NCI-H146 treated with DMSO at 0.1 percent for 48 hours (cell line): Measurements from ENCODE around the gene CSMD2.
"Not testable (repeated sequence)": the region's sequence is repeated elsewhere in the genome, so short reads cannot be mapped to it uniquely, and the experiment has no call there.

ENCODE experiments used
- DNase-seq: peaks from one replicate; lab custom pipeline; 2025; ENCODE audit not compliant: unreplicated experiment; lab: John Stamatoyannopoulos, UW

Gene CSMD2

GRCh38 chr1:34055818-34056217 is 109.2 kb downstream of the CSMD2 start:
- no peak for DNase-seq

- DNase-seq, result no peak
Measured at GRCh38 chr1:34054920-34055319, 110.1 kb downstream of the CSMD2 start.

- DNase-seq, result no peak
Measured at GRCh38 chr1:34053660-34054059, 111.4 kb downstream of the CSMD2 start.

DNA sequence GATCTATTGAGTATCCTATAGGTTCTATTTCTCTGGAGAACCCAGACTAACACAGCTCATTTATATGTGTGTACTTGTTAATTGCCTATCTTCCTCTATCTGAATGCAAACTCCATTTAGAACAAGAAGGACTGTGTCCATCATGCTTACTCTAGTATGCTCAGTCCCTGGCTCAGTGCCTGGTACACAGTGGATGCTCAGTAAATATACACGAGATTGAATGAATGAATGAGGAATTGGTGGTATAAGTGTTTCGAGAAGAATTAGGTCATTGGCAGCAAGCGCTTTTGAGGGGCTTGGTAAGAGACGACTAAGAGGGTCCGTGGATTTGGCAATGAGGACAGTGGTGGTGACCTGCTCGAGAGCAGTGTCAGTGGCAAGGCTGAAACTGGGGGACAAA is 112.5 kb downstream of the CSMD2 start:
- no peak for DNase-seq

DNA sequence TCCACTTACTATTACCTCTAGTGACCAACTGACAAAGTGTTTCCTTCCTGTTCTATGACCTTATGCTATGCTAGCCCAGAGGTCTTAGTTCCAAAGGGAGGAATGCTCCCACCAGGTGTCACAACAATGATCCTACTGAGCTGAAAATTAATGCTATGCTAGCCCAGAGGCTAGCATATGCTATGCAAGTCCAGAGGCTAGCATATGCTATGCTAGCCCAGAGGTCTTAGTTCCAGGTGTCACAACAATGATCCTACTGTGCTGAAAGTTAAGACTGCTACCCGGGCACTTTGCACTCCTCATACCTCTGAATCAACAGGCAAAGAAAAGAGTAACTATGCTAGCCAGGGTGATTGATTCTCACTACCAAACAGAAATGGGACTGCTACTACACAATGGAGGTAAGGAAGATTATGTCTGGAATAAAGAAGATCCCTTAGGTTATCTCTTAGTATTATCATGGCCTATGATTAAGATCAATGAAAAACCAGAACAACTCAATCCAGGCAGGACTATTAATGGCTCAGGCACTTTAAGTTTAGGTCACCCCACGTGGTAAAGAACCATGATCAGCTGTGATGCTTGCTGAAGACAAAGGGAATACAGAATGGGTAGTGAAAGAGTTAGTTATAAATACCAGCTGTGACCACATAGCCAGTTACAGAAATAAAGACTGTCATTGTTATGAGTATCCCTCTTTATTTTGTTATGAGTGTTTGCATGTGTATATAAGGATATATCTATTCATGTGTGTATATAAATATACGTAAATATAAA is 114.1 kb downstream of the CSMD2 start:
- no peak for DNase-seq

GRCh38 chr1:34049994-34050393 is 115.0 kb downstream of the CSMD2 start:
- no peak for DNase-seq

- DNase-seq, result no peak
Measured at GRCh38 chr1:34049477-34049876, 115.6 kb downstream of the CSMD2 start.

GRCh38 chr1:34037856-34038255 is 127.2 kb downstream of the CSMD2 start:
- no peak for DNase-seq

- DNase-seq, result no peak
Measured at GRCh38 chr1:34037109-34037508, 127.9 kb downstream of the CSMD2 start.

DNA sequence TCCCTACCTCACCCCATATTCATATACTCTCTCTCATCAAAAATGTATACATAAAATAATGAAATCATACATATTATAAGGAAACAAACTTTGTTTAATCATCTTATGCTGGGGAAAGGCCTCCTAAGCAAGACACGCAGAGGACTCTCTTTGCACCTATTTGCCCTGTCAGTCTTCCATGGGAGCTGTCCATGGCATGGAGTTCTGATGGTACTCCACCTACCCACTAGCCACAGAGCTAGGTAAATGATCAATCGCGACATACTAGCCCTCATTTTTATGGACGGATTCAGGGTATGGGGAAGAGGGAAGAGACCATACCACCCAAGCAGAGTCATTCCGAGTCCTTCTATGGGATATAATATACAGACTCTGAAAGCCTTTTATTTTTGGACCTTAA is 131.0 kb downstream of the CSMD2 start:
- DNase-seq, result no peak

DNA sequence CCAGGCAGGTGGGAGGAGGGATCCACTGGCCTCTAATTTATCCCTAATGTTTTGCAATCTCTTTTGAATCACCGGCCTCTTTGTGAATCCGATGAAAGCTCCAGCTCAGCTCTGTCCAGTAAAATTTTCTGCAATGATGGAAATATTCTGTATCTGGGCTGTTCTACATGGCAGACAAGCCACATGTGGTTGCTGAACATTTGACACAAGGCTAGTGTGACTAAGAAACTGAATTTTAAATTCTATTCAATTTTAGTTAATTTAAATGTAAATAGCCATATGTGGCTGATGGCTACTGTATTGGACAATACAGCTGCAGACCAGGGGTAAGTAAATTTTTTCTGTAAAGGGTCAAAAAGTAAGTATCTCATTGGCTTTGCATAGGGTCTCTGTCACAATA is 135.1 kb downstream of the CSMD2 start:
- DNase-seq, result no peak

- no peak for DNase-seq
Measured at GRCh38 chr1:34029515-34029914, 135.5 kb downstream of the CSMD2 start.

GRCh38 chr1:34028381-34029055 is 136.5 kb downstream of the CSMD2 start:
- DNase-seq, result no peak

DNA sequence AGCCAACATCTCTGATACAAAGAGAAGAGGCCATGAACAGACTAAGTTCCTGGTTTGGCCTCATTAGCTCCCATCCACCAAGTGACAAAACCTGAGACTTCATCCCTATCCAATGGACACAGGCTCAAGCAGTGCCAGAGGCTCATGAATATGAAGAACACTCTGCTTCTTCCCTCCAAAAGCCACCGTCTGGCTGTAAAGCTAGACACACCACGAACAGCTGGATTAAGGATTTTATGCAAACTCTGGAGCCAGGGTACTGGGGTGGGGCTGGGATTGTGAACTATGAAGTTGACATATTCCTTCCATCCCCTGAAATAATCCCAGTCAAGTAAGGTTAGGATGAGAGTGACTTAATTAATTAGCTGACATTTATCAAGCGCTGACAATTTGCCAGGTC is 139.4 kb downstream of the CSMD2 start:
- DNase-seq, result no peak

GRCh38 chr1:34024485-34024884 is 140.5 kb downstream of the CSMD2 start:
- DNase-seq, result no peak

DNA sequence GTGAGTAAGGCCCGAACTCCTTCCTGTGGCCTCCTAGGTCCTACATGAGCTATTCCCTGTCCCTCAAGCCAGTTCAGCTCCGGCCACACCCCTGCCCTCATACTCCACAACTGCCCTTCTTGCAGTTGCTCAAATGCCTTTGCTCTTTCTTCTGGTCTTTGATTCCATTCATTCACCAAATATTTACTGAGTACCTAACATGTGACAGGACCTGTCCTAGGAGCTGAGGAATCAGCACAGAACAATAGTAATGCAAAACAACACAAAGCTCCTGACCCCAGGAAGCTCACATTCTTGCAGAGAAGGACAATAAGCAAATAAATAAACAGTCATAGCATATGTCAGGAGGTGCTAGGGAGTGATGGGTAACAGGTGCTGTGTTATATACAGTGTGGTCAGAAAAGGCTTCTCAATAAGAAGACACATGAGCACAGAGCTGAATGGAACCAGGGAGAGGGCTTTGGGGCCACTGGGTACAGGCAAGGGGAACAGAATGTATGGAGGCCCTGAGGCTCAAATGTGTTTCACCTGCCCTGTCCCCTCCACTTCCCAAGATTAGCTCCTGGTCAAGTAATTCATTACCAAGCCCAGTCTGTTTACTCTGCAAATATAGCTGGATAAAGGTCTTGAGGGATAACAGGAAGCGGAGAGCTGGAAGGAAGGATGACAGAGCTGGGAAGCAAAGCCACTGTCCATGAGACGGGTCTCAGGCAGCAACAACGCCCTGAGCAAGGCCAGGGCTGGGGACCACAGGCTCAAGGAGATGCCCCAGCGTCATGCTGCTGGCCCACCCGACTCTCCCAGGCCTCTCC is 145.1 kb downstream of the CSMD2 start:
- DNase-seq, result no peak

DNA sequence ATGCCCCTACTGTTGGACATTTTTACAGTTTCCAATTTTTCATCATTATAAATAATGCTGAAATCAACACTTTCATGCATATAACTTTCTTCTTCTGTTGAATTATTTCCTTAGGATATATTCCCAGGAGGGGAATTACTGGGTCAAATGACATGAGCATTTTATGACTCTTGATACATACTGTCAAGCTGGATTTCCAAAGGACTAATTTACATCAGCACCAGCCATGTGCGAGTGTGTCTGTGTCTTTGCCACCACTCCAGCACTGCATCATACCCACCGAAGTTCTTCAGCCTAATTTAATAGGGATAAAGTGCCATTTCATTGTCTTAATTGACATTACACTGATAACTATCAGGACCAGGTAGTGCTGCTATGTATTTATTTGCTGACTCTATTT is 146.7 kb downstream of the CSMD2 start:
- DNase-seq, result no peak

GRCh38 chr1:34016281-34016680 is 148.7 kb downstream of the CSMD2 start:
- not testable (repeated sequence) for DNase-seq

- no peak for DNase-seq
Measured at GRCh38 chr1:34013958-34014737, 150.9 kb downstream of the CSMD2 start.

DNA sequence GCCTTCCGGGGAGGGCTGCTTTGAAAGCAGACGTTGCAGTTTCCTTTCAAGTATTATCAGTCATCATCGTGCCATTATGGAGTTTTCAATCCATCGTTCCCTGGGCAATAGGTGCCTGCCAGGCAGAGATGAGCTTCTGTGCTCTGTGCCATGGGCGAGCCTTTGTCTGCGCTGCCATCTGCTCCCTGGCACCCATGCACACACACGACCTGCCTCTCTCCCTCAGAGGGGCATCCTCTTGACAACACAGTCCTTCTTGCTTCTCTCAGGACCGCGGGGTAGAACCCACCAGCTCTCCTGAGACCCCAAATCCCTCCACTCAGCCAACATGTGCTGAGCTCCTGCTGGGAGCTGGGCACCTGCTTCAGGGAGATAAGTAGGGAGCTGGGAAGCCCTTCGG is 151.9 kb downstream of the CSMD2 start:
- no peak for DNase-seq

GRCh38 chr1:34009340-34009985 is 155.6 kb downstream of the CSMD2 start:
- no peak for DNase-seq
